Activated CD4-positive, alpha-beta T cell treated with anti-CD3 and anti-CD28 coated beads, Interleukin-2, amount 10 ng/mL, durations not matched to agents 7 days and 5 days (primary cell): ENCODE results near the gene NOTCH3. TPM values are rescaled to one million over a fixed set of nuclear protein-coding genes. Genes with fewer than 3 reads are reported as not detected.

Experiments
- CTCF ChIA-PET: fragments of 350-600 bp; sonication (Branson Sonifier 250); formaldehyde crosslinking; loops from one replicate; lab custom pipeline; 2021; ENCODE audit warnings: antibody characterized with exemption; lab: Charles Lee
- POLR2A ChIA-PET: fragments of 350-600 bp; sonication (Branson Sonifier 250); formaldehyde crosslinking; loops from one replicate; lab custom pipeline; 2021; ENCODE audit warnings: antibody characterized with exemption; lab: Charles Lee
- DNase-seq: peaks from one replicate; pipeline ENCODE4 v3.0.0-alpha.2; 2020
- H3K27ac Mint-ChIP-seq: one replicate; pipeline ENCODE4 v1.8.0; 2021; ENCODE audit warnings: mild to moderate bottlenecking, moderate library complexity, mixed read lengths
- H3K27me3 Mint-ChIP-seq: one replicate; pipeline ENCODE4 v1.8.0; 2021; ENCODE audit warnings: mixed read lengths
- H3K36me3 Mint-ChIP-seq: one replicate; pipeline ENCODE4 v1.8.0; 2021; ENCODE audit warnings: low read depth, mixed read lengths
- H3K4me1 Mint-ChIP-seq: one replicate; pipeline ENCODE4 v1.8.0; 2021; ENCODE audit warnings: mixed read lengths
- H3K4me3 Mint-ChIP-seq: one replicate; pipeline ENCODE4 v1.8.0; 2021; ENCODE audit warnings: mild to moderate bottlenecking, moderate library complexity, mixed read lengths
- H3K9me3 Mint-ChIP-seq: one replicate; pipeline ENCODE4 v1.8.0; 2021; ENCODE audit warnings: mixed read lengths
- total RNA-seq, 2 experiments: library from RNA; stranded (reverse); gene quantifications; one replicate each; pipeline ENCODE4 v1.2.3, GENCODE V29; 2021

NOTCH3 gene
- total RNA-seq, 2 experiments from 2014 or later = not detected

DNA sequence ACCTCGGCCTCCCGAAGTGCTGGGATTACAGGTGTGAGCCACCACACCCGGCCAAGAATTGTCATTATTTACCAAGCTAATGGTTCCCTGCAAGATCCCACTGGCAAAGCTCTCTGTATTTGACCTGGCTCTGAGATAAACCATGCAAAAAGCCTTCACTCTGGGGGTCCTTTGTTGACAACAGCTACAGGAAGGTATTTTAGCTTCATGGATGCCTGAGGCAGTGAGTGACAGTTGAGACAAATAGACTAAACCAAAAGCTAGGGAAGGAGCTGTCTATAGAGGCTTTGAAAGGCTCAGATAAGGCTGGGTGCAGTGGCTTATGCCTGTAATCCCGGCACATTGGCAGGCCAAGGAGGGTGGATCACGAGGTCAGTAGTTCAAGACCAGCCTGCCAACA is 45.5 kb downstream of the NOTCH3 start:
- Mint-ChIP-seq H3K27me3 (peaks cover 3% of the 10 kb centered on the region), H3K27ac (no peak overlapping the region), H3K4me3 (no peak overlapping the region), H3K36me3 (no peaks in the 10 kb centered on the region), H3K4me1 (no peaks in the 10 kb centered on the region), H3K9me3 (peaks cover 5% of the 10 kb centered on the region)
- POLR2A ChIA-PET = no interaction called here
- CTCF ChIA-PET = interaction anchor here (0.6 kb wide), 1 partner anchor 50 kb away, joined by 3 read pairs; no protein-coding TSS in a partner anchor
- no peak for DNase-seq

DNA sequence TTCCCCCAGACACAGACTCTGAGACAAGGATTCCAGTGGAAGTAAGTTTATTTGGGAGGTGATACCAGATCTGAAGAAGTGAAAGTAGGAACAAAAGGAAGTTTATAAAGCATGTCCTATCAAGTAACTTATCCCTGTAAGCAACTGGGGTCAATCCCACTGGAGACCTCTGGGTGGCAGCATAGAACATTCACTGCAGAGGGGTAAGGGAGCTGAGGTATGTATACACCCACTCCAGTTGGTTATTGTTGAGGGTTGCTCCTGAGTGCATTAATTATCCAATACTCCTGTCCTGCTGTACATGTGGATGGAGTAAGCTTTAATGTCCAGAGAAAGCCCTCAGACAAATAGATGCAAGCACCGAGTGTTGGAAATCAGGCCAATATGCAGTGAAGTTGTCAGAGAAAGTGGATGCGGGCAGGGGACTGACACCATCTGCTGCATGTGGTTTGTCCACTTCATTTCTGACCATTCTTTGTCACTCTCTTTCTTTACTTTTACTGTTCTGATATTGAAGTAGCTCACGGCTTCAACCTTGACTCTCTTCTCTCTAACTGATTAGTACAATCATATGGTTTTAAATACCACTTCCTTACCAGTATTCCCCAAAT is 46.7 kb downstream of the NOTCH3 start:
- no peak overlapping the region for H3K4me3 Mint-ChIP-seq
- DNase-seq = peak; percentile 46
- no peaks in the 10 kb centered on the region for H3K36me3 Mint-ChIP-seq
- H3K27ac Mint-ChIP-seq = no peak overlapping the region
- peaks cover 5% of the 10 kb centered on the region for H3K9me3 Mint-ChIP-seq
- POLR2A ChIA-PET = no interaction called here
- CTCF ChIA-PET = interaction anchor here (0.9 to 1.8 kb wide), 3 partner anchors 9 to 53 kb away, joined by 3 to 7 read pairs (median 6); a partner anchor contains a TSS
- H3K4me1 Mint-ChIP-seq = no peaks in the 10 kb centered on the region
- H3K27me3 Mint-ChIP-seq = peaks cover 3% of the 10 kb centered on the region

DNA sequence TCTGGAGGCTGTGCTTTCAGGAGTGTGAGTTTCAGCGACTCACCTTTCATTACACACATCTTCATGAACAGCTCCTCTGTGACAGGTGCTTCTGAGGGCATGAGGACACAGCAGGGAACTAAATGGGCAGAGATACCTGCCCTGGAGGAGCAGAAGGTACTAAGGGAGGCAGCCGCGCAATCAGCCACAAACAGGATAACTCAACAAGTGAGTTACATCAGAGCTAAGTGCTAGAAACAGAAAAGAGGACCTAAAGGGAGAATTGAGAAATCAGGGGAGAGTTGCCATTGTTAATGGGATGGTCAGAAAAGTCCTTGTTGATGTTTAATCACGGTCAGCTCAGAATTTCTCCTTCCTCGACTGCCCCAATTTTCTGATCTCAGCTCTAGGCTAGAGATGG is 51.1 kb downstream of the NOTCH3 start:
- Mint-ChIP-seq H3K4me1 (peaks cover 5% of the 10 kb centered on the region), H3K4me3 (no peak overlapping the region), H3K27ac (no peak overlapping the region), H3K36me3 (no peaks in the 10 kb centered on the region), H3K9me3 (peaks cover 5% of the 10 kb centered on the region), H3K27me3 (peaks cover 3% of the 10 kb centered on the region)
- CTCF ChIA-PET = interaction anchor here (0.6 kb wide), 2 partner anchors 48 to 1527 kb away, joined by 3 to 4 read pairs; no protein-coding TSS in a partner anchor
- no peak for DNase-seq
- POLR2A ChIA-PET = no interaction called here

DNA sequence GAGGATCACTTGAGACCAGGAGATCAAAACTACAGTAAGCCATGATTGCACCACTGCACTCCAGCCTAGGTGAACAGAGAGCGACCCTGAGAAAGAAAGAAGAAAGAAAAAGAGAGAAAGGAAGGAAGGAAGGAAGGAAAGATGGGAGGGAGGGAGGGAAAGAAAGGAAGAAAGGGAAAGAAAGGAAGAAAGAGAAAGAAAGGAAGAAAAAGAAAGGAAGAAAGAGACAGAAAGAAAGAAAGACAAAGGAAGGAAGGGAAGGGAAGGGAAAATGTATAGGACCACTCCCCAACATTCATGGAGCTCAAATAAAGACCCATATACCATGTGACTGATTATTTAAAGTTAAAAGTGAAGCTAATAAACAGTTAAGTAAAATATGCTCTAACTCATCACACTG is 53.7 kb downstream of the NOTCH3 start:
- Mint-ChIP-seq H3K27me3 (no peaks in the 10 kb centered on the region), H3K36me3 (no peaks in the 10 kb centered on the region), H3K27ac (no peak overlapping the region), H3K4me3 (no peak overlapping the region), H3K9me3 (no peaks in the 10 kb centered on the region), H3K4me1 (peaks cover 5% of the 10 kb centered on the region)
- POLR2A ChIA-PET = no interaction called here
- DNase-seq = no peak
- CTCF ChIA-PET = interaction anchor here (1.4 kb wide), 1 partner anchor 12 kb away, joined by 3 read pairs; no protein-coding TSS in a partner anchor

DNA sequence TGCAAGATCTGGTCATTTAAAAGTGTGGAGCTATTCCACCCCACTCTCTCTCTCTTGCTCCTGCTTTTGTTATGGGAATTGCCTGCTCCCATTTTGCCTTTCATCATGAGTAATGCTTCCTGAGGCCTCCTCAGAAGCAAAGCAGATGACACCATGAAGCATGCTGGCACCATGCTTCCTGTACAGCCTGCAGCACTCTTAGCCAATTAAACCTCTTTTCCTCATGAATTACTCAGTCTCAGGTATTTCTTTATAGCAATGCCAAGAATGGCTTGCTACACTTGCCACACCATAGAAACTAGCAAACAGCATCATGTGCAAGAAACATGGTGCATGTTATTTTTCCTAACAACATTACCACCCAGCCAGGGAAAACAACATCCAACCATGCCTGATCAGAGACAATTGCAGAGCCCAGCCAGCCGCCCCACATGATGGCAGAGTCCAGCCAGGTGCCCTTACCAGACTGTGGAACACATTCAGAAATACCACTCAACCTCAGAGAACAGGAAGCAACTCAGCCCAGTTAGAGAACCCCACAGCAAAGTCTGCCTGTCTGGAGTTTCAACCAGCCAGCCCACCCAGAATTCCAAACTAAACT is 56.6 kb downstream of the NOTCH3 start:
- peaks cover 5% of the 10 kb centered on the region for H3K4me1 Mint-ChIP-seq
- DNase-seq = no peak
- peaks cover 6% of the 10 kb centered on the region for H3K9me3 Mint-ChIP-seq
- ChIA-PET CTCF (no interaction called here), POLR2A (no interaction called here)
- no peaks in the 10 kb centered on the region for H3K27me3 Mint-ChIP-seq
- H3K4me3 Mint-ChIP-seq = no peak overlapping the region
- no peak overlapping the region for H3K27ac Mint-ChIP-seq
- peaks cover 3% of the 10 kb centered on the region for H3K36me3 Mint-ChIP-seq

DNA sequence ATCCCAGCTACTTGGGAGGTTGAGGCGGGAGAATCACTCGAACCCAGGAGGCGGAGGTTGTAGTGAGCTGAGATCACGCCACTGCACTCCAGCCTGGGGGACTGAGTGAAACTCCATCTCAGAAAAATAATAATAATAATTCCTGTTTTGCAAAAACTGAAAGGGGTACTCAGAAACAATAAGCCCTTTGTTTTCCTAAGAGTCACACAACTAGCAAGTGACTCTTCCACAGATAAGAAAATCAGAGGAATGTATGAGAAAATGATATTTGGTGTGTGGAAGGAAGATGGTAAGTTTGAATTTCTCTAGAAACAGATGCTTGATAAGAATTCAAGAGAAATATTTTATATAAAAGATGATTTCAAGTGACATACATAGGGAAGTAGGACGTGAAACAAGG is 58.5 kb downstream of the NOTCH3 start:
- CTCF ChIA-PET = no interaction called here
- H3K4me3 Mint-ChIP-seq = no peak overlapping the region
- H3K27me3 Mint-ChIP-seq = no peaks in the 10 kb centered on the region
- no peak overlapping the region for H3K27ac Mint-ChIP-seq
- H3K4me1 Mint-ChIP-seq = peaks cover under 1% of the 10 kb centered on the region
- DNase-seq = no peak
- peaks cover 3% of the 10 kb centered on the region for H3K36me3 Mint-ChIP-seq
- POLR2A ChIA-PET = no interaction called here
- H3K9me3 Mint-ChIP-seq = peaks cover 14% of the 10 kb centered on the region

DNA sequence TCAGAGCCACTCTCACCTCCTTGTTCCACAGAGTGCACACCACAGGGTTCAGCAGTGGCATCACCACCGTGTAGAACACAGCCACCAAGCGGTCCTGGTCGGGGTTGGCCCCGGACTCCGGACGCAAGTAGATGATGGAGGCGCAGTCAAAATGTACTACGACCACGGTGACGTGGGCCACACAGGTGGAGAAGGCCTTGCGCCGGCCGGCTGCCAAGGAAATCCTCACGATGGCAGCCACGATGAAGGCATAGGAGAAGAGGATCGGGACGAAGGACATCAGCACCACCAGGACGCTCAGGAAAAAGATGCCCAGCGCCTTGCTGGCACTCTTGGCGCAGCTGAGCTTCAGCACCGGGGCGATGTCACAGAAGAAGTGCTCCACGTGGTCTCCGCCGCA is 59.7 kb downstream of the NOTCH3 start:
- ChIA-PET POLR2A (no interaction called here), CTCF (no interaction called here)
- no peaks in the 10 kb centered on the region for H3K4me1 Mint-ChIP-seq
- no peak overlapping the region for H3K27ac Mint-ChIP-seq
- peaks cover 14% of the 10 kb centered on the region for H3K9me3 Mint-ChIP-seq
- H3K27me3 Mint-ChIP-seq = no peaks in the 10 kb centered on the region
- peaks cover 3% of the 10 kb centered on the region for H3K36me3 Mint-ChIP-seq
- H3K4me3 Mint-ChIP-seq = no peak overlapping the region
- no peak for DNase-seq

DNA sequence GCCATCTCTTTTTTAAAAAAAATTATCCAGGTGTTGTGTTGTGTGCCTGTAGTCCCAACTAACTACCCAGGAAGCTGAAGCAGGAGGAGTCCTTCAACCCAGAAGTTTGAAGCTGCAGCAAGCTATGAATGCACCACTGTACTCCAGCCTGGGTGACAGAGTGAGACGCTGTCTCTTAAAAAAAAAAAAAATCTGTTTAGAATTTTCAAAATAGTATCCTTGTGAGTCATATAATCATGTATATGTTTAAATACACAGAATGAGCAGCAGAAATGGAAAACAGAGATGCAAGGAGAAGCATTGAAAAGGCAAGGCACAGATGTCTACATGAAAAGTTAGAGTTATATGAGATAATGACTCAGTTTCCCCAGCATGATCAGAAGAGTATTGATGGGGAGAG is 62.4 kb downstream of the NOTCH3 start:
- DNase-seq = no peak
- Mint-ChIP-seq H3K4me3 (no peak overlapping the region), H3K4me1 (no peaks in the 10 kb centered on the region), H3K27ac (no peak overlapping the region), H3K36me3 (peaks cover 3% of the 10 kb centered on the region), H3K9me3 (peaks cover 14% of the 10 kb centered on the region), H3K27me3 (no peaks in the 10 kb centered on the region)
- CTCF ChIA-PET = no interaction called here
- POLR2A ChIA-PET = no interaction called here

DNA sequence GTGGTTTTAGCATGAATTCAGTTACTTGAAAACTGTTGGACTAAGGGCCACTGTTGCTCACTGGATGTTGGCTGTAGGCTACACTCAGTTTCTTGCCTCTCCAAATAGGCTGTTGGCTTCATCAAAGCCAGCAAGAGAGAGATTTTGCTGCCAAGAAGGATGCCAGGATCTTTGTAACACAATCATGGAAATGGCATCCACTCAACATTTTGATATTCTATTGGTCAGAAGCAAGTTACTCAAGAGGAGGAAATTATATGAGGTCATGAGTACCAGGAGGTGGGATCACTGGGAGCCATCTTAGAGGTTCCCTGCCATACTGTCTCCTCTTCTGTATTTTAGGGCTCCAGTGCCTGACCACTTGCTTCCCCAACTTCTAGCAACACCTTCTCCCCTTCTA is 63.0 kb downstream of the NOTCH3 start:
- no peak overlapping the region for H3K27ac Mint-ChIP-seq
- H3K4me3 Mint-ChIP-seq = no peak overlapping the region
- H3K36me3 Mint-ChIP-seq = peaks cover 3% of the 10 kb centered on the region
- CTCF ChIA-PET = interaction anchor here (0.6 kb wide), 2 partner anchors 11 to 35 kb away, joined by 3 read pairs; no protein-coding TSS in a partner anchor
- H3K27me3 Mint-ChIP-seq = no peaks in the 10 kb centered on the region
- DNase-seq = no peak
- peaks cover 14% of the 10 kb centered on the region for H3K9me3 Mint-ChIP-seq
- H3K4me1 Mint-ChIP-seq = no peaks in the 10 kb centered on the region
- POLR2A ChIA-PET = no interaction called here

DNA sequence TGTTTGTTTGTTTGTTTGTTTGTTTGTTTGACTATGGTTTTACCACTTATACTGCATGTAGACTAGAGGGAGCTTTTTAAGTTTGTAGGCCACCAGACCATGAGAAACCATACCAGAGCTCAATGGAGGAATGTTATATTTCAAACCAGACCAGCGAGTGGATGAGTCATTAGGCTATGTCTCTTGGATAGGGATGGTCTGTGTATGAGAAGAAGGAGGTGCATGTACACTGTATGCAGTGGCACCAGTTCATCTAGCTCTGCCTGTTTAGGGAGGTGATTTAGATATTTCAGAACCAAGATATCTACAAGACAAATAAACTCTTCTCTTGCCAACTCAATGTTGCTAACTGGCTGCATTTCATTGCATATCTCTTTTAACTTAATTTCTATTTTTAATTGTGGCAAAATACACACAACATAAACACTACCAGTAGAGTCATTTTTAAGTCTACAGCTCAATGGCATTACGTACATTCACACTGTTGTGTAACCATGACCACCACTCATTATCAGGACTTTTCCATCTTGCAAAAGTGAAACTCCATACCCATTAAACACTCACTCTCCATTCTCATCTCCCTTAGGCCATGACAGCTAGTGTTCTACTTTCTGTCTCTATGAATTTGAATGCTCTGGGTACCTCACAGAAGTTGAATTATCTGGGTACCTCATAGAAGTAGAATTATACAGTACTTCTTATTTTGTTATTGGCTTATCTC is 64.4 kb downstream of the NOTCH3 start:
- H3K27me3 Mint-ChIP-seq = no peaks in the 10 kb centered on the region
- ChIA-PET POLR2A (no interaction called here), CTCF (no interaction called here)
- peaks cover 14% of the 10 kb centered on the region for H3K9me3 Mint-ChIP-seq
- H3K36me3 Mint-ChIP-seq = peaks cover 3% of the 10 kb centered on the region
- no peak overlapping the region for H3K4me3 Mint-ChIP-seq
- no peaks in the 10 kb centered on the region for H3K4me1 Mint-ChIP-seq
- DNase-seq = no peak
- H3K27ac Mint-ChIP-seq = no peak overlapping the region

DNA sequence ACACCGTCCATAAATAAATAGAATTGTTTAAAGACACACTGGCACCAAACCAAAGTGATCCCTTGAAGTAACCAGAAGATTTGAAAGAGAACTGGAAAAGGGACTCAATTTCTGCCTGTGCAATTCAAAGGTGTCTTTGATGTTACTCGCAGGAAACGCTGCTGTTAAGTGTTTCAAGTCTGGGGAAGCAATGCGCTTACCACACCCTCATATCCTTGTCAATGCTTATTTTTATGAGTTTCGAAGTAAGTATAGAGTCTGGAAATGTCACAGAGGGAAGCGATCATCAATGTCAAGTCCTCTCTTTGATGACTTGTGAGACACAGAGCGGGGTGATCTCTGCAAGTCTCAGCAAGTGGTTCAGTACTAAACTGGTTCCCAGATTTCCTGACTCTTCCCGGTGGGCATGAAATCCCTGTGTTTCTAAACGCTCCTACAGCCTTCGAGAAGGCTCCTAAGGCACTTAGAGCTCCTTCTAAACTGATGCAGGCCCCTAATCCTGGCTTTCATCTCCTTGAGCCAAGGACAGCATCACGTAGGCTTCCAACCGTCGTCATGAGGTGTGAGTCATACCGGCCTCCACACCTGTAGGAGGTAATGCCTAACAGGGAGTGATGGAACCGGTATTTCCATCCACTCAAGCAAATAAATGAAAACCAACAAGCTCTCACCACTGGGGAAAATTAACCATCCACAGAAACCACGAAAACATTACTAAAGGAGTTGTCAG is 70.8 kb downstream of the NOTCH3 start:
- peak; percentile 53 for DNase-seq
- Mint-ChIP-seq H3K27ac (peak overlapping the region; percentile 93), H3K4me1 (peaks cover 30% of the 10 kb centered on the region), H3K36me3 (no peaks in the 10 kb centered on the region), H3K4me3 (no peak overlapping the region), H3K27me3 (no peaks in the 10 kb centered on the region), H3K9me3 (no peaks in the 10 kb centered on the region)
- CTCF ChIA-PET = interaction anchor here (0.9 kb wide), 1 partner anchor 35 kb away, joined by 3 read pairs; no protein-coding TSS in a partner anchor
- POLR2A ChIA-PET = no interaction called here

DNA sequence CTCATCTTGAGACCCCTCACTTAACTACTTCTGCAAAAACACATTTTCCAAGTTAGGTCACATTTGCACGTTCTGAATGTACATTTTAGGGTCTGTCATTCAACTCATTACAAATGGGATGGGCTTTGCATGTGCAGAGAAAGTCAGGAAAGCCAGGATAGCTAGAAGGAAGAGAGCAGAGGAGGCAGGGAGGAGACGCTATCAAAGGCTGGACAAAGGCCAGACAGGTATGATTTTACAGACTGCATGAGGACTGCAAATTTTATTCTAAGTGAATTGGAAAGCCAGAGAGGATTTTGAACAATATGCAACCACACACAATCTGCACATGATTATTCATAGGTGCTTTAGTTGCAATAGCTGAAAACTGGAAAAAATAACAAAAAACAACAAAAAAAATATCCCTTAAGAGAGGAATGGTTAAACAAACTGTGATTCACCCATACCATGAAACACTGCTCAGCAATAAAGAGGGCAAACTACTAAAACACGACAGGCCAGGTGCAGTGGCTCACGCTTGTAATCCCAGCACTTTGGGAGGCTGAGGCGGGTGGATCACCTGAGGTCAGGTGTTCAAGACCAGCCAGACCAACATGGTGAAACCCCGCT is 72.5 kb downstream of the NOTCH3 start:
- no peak for DNase-seq
- Mint-ChIP-seq H3K36me3 (peaks cover under 1% of the 10 kb centered on the region), H3K4me3 (no peak overlapping the region), H3K27ac (no peak overlapping the region), H3K9me3 (no peaks in the 10 kb centered on the region), H3K4me1 (peaks cover 40% of the 10 kb centered on the region), H3K27me3 (no peaks in the 10 kb centered on the region)
- POLR2A ChIA-PET = no interaction called here
- CTCF ChIA-PET = interaction anchor here (0.7 kb wide), 1 partner anchor 404 kb away, joined by 4 read pairs; no protein-coding TSS in a partner anchor
